Measurements from ENCODE around the gene CADPS2. TPM values are rescaled to one million over a fixed set of nuclear protein-coding genes. Genes with fewer than 3 reads are reported as not detected.

Gene CADPS2
- total and polyA plus RNA-seq, 10 of the 15 experiments (the other 5 are each of a cell fraction or from before 2014, with no cell fraction given): 0.05 to 7.5 (median 0.25) TPM

GRCh38 chr7:122312789-122313188 is 573.5 kb downstream of the CADPS2 start:
- ChIA-PET CTCF (no interaction called here), POLR2A (no interaction called here), SMC1A (ENCODE audit: uncharacterized antibody, unreplicated experiment) (interaction anchor here (1.3 kb wide), 1 partner anchor 12 kb away, joined by 3 read pairs; no protein-coding TSS in a partner anchor), RAD21 (ENCODE audit: unreplicated experiment) (no interaction called here)
- DNase-seq (ENCODE audit: low read depth, low spot score): no peak
- H3K4me3 ChIP-seq: no peak overlapping the region
- TF ChIP-seq SUPT20H (IDR thresholded peaks at IDR 0.05; ENCODE audit: borderline replicate concordance, control insufficient read depth, low read depth, low read length) (no peak), ZNF217 (IDR thresholded peaks at IDR 0.05) (no peak), RELA (IDR thresholded peaks at IDR 0.05; ENCODE audit: borderline replicate concordance, partially characterized antibody) (no peak)
- no TSS peak for BruUV-seq (replicated peaks)
- no peak overlapping the region for H3K4me2 ChIP-seq (ENCODE audit: control insufficient read depth, insufficient read depth)
- no peak overlapping the region for H2AFZ ChIP-seq (ENCODE audit: control insufficient read depth, low read depth, low read length)
- no peaks in the 10 kb centered on the region for H3K9me3 ChIP-seq (replicated peaks; ENCODE audit: control insufficient read depth, insufficient read depth, low read length)
- intact Hi-C loops (cut with micrococcal nuclease; ENCODE audit: unreplicated experiment) (no loop called here), in situ Hi-C loops (cut with MboI) (no loop called here)
- H3K27me3 ChIP-seq (replicated peaks in 1 of 2; ENCODE audit: control insufficient read depth in 2 of 2, insufficient read depth in 2 of 2, low read length in 1 of 2): peaks cover 11 to 18% of the 10 kb centered on the region in 2 experiments
- 0% methylated on average over 2 of the region's 3 CpGs for WGBS (ENCODE audit: insufficient coverage, insufficient replicate concordance, low lambda C conversion rate, missing lambda C conversion rate)
- no peak for ATAC-seq
- H4K20me1 ChIP-seq (ENCODE audit: control insufficient read depth, insufficient read depth): no peaks in the 10 kb centered on the region
- no peaks in the 10 kb centered on the region for H3K79me2 ChIP-seq (ENCODE audit: control insufficient read depth, insufficient read depth, low read length)
- FAIRE-seq: no peak
- no peaks in the 10 kb centered on the region for H3K4me1 ChIP-seq (ENCODE audit: control insufficient read depth, insufficient read depth, low read length)
- no peak overlapping the region for H3K27ac ChIP-seq (ENCODE audit: control insufficient read depth, insufficient read depth)
- no peaks in the 10 kb centered on the region for H3K36me3 ChIP-seq (ENCODE audit: control insufficient read depth in 2 of 2, insufficient read depth in 2 of 2, low read length in 1 of 2)
- H3K9ac ChIP-seq (ENCODE audit: control insufficient read depth, insufficient read depth, low read length): no peak overlapping the region

GRCh38 chr7:122311734-122312450 is 574.4 kb downstream of the CADPS2 start:
- Histone ChIP-seq H4K20me1 (ENCODE audit: control insufficient read depth, insufficient read depth) (no peaks in the 10 kb centered on the region), H3K9me3 (replicated peaks; ENCODE audit: control insufficient read depth, insufficient read depth, low read length) (no peaks in the 10 kb centered on the region), H2AFZ (ENCODE audit: control insufficient read depth, low read depth, low read length) (no peak overlapping the region), H3K9ac (ENCODE audit: control insufficient read depth, insufficient read depth, low read length) (no peak overlapping the region), H3K27me3 (replicated peaks in 1 of 2; ENCODE audit: control insufficient read depth in 2 of 2, insufficient read depth in 2 of 2, low read length in 1 of 2) (peaks cover 8 to 16% of the 10 kb centered on the region in 2 experiments), H3K4me1 (ENCODE audit: control insufficient read depth, insufficient read depth, low read length) (no peaks in the 10 kb centered on the region), H3K79me2 (ENCODE audit: control insufficient read depth, insufficient read depth, low read length) (no peaks in the 10 kb centered on the region), H3K4me2 (ENCODE audit: control insufficient read depth, insufficient read depth) (no peak overlapping the region), H3K4me3 (no peak overlapping the region), H3K27ac (ENCODE audit: control insufficient read depth, insufficient read depth) (no peak overlapping the region), H3K36me3 (ENCODE audit: control insufficient read depth in 2 of 2, insufficient read depth in 2 of 2, low read length in 1 of 2) (no peaks in the 10 kb centered on the region)
- no TSS peak for BruUV-seq (replicated peaks)
- intact Hi-C loops (cut with micrococcal nuclease; ENCODE audit: unreplicated experiment) (no loop called here), in situ Hi-C loops (cut with MboI) (no loop called here)
- TF ChIP-seq TCF3 (IDR thresholded peaks at IDR 0.05; ENCODE audit: borderline replicate concordance, insufficient read depth, low read depth, low read length) (no peak), CREB1 (IDR thresholded peaks at IDR 0.05; ENCODE audit: low read depth) (no peak), SUZ12 (IDR thresholded peaks at IDR 0.05; ENCODE audit: unreplicated experiment) (peak; percentile 76), TARDBP (IDR thresholded peaks at IDR 0.05; ENCODE audit: borderline replicate concordance) (no peak)
- CTCF ChIA-PET: interaction anchor here (1.0 kb wide), 1 partner anchor 12 kb away, joined by 3 read pairs; no protein-coding TSS in a partner anchor
- DNase-seq (ENCODE audit: low read depth, low spot score): no peak
- ATAC-seq: no peak
- POLR2A ChIA-PET: no interaction called here
- FAIRE-seq: no peak
- 52% methylated on average over 34 of the region's 34 CpGs for WGBS (ENCODE audit: insufficient coverage, insufficient replicate concordance, low lambda C conversion rate, missing lambda C conversion rate)
- RAD21 ChIA-PET (ENCODE audit: unreplicated experiment): no interaction called here
- SMC1A ChIA-PET (ENCODE audit: uncharacterized antibody, unreplicated experiment): interaction anchor here (1.3 kb wide), 1 partner anchor 11 kb away, joined by 3 read pairs; no protein-coding TSS in a partner anchor
